GM12865 (cell line): ENCODE data around the gene MYH10.

ENCODE experiments used
- DNase-seq: peaks from one replicate; pipeline ENCODE4 v3.0.0; 2010; ENCODE audit warnings: low read depth
- H3K4me3 ChIP-seq: 2 replicates; pipeline ENCODE4 v1.5.1; 2011; ENCODE audit warnings: mild to moderate bottlenecking, low read depth, low read length, control low read depth
- CTCF ChIP-seq: IDR thresholded peaks from 2 replicates; pipeline ENCODE4 v1.5.1; 2011; ENCODE audit warnings: low read length, control low read depth, low read depth, inconsistent platforms; ENCODE audit not compliant: insufficient read depth; ENCODE audit errors: missing control alignments

The MYH10 gene

GRCh38 chr17:8462564-8462963 lies 168.0 kb downstream of the MYH10 start:
- no peak for DNase-seq
- TF ChIP-seq CTCF, result no peak
- no peak overlapping the region for H3K4me3 ChIP-seq

- DNase-seq, result no peak
- H3K4me3 ChIP-seq, result no peak overlapping the region
- no peak for TF ChIP-seq CTCF
These were observed 170.7 kb downstream of the MYH10 start for GRCh38 chr17:8459831-8460230.

GRCh38 chr17:8459107-8459506 lies 171.4 kb downstream of the MYH10 start:
- TF ChIP-seq CTCF, result no peak
- H3K4me3 ChIP-seq, result no peak overlapping the region
- DNase-seq, result no peak

GRCh38 chr17:8458128-8458527 lies 172.4 kb downstream of the MYH10 start:
- DNase-seq, result no peak
- TF ChIP-seq CTCF, result no peak
- H3K4me3 ChIP-seq, result no peak overlapping the region

GRCh38 chr17:8455665-8456209 lies 174.8 kb downstream of the MYH10 start:
- DNase-seq, result no peak
- H3K4me3 ChIP-seq, result no peak overlapping the region
- no peak for TF ChIP-seq CTCF

GRCh38 chr17:8453326-8453725 lies 177.2 kb downstream of the MYH10 start:
- H3K4me3 ChIP-seq, result no peak overlapping the region
- TF ChIP-seq CTCF, result no peak
- no peak for DNase-seq

- no peak for DNase-seq
- TF ChIP-seq CTCF, result no peak
- no peak overlapping the region for H3K4me3 ChIP-seq
These were observed 178.5 kb downstream of the MYH10 start for GRCh38 chr17:8451933-8452614.
